HepG2 (cell line): Measurements from ENCODE around the gene BAIAP2L2. TPM values are rescaled to one million over a fixed set of nuclear protein-coding genes. Genes with fewer than 3 reads are reported as not detected.

Experiments
- EP300 ChIP-seq, 3 experiments: sonication (generic) in 1 of 3; formaldehyde crosslinking in 1 of 3; IDR thresholded peaks; 2 replicates each; pipeline versions ENCODE4 v1.5.1 to v1.6.1; 2011 to 2020; ENCODE audit warnings: low read depth in 2 of 3, low read length in 2 of 3, borderline replicate concordance in 1 of 3, improper control_type of control experiment in 1 of 3, mild to moderate bottlenecking in 1 of 3, missing genetic modification reagents in 1 of 3, moderate library complexity in 1 of 3
- HDAC6 ChIP-seq: fragments of 200-600 bp; sonication (generic); IDR thresholded peaks from 2 replicates; pipeline ENCODE4 v1.7.0; 2017; ENCODE audit warnings: mild to moderate bottlenecking, antibody characterized with exemption, low read length, low read depth
- KDM2A ChIP-seq: sonication (generic); formaldehyde crosslinking; IDR thresholded peaks from 2 replicates; pipeline ENCODE4 v1.4.0; 2020; ENCODE audit warnings: low read depth, missing genetic modification reagents, borderline replicate concordance
- NFAT5 ChIP-seq: sonication (generic); formaldehyde crosslinking; IDR thresholded peaks from 2 replicates; pipeline ENCODE4 v1.4.0; 2020; ENCODE audit warnings: missing genetic modification reagents
- RFX3 ChIP-seq: IDR thresholded peaks from 2 replicates; pipeline ENCODE4 v1.6.1; 2016; ENCODE audit warnings: missing biosample characterization, missing genetic modification reagents
- RFXAP ChIP-seq: sonication (generic); formaldehyde crosslinking; IDR thresholded peaks from 2 replicates; pipeline ENCODE4 v1.4.0; 2020; ENCODE audit warnings: missing genetic modification reagents, borderline replicate concordance
- SALL1 ChIP-seq: sonication (generic); formaldehyde crosslinking; IDR thresholded peaks from 2 replicates; pipeline ENCODE4 v1.8.0; 2022; ENCODE audit warnings: mild to moderate bottlenecking, missing genetic modification reagents
- SMYD3 ChIP-seq: sonication (generic); formaldehyde crosslinking; IDR thresholded peaks from 2 replicates; pipeline ENCODE4 v1.8.1; 2023; ENCODE audit warnings: mild to moderate bottlenecking, missing genetic modification reagents
- SOX5 ChIP-seq: IDR thresholded peaks from 2 replicates; pipeline ENCODE4 v1.6.1; 2016; ENCODE audit warnings: borderline replicate concordance
- SRF ChIP-seq: IDR thresholded peaks from 2 replicates; pipeline ENCODE4 v1.6.1; 2011; ENCODE audit warnings: mild to moderate bottlenecking, low read depth, low read length, moderate library complexity
- ZBTB4 ChIP-seq: sonication (generic); formaldehyde crosslinking; IDR thresholded peaks from 2 replicates; pipeline ENCODE4 v1.4.0; 2020; ENCODE audit warnings: missing genetic modification reagents, mild to moderate bottlenecking, borderline replicate concordance
- ZNF251 ChIP-seq: sonication (generic); formaldehyde crosslinking; IDR thresholded peaks from 2 replicates; pipeline ENCODE4 v1.9.0; 2021; ENCODE audit warnings: mild to moderate bottlenecking, missing genetic modification reagents
- ZNF3 ChIP-seq: IDR thresholded peaks from 2 replicates; pipeline ENCODE4 v1.7.0; 2017; ENCODE audit warnings: inconsistent platforms
- ZNF484 ChIP-seq: sonication (generic); formaldehyde crosslinking; IDR thresholded peaks from 2 replicates; pipeline ENCODE4 v1.5.1; 2020; ENCODE audit warnings: mild to moderate bottlenecking, low read depth, missing genetic modification reagents, borderline replicate concordance
- ZNF547 ChIP-seq: sonication (generic); formaldehyde crosslinking; IDR thresholded peaks from 2 replicates; pipeline ENCODE4 v1.5.1; 2020; ENCODE audit warnings: mild to moderate bottlenecking, missing genetic modification reagents
- ZNF782 ChIP-seq: sonication (generic); formaldehyde crosslinking; IDR thresholded peaks from 2 replicates; pipeline ENCODE4 v1.4.0; 2020; ENCODE audit warnings: missing genetic modification reagents, mild to moderate bottlenecking, borderline replicate concordance
- ZNF800 ChIP-seq: sonication (generic); formaldehyde crosslinking; IDR thresholded peaks from 2 replicates; pipeline ENCODE4 v1.4.0; 2020; ENCODE audit warnings: missing genetic modification reagents
- ZNF883 ChIP-seq: sonication (generic); formaldehyde crosslinking; IDR thresholded peaks from 2 replicates; pipeline ENCODE4 v1.5.1; 2020; ENCODE audit warnings: mild to moderate bottlenecking, missing genetic modification reagents; ENCODE audit errors: not compliant biosample characterization
- polyA plus RNA-seq, 8 experiments: library from polyadenylated mRNA; depleted of rRNA in 3 of 8; stranded (reverse) in 7 of 8; unstranded in 1 of 8; fragments of >200 nt; fragmentation: Illumina TruSeq in 4 of 8; extraction: Trizol in 4 of 8; gene quantifications; 2 replicates each; pipeline versions ENCODE4 v1.2.1 to v1.2.3, GENCODE V29; 2011 to 2016; ENCODE audit warnings: low read depth in 4 of 8, missing spikeins in 1 of 8, mixed read lengths in 1 of 8; ENCODE audit not compliant: insufficient read depth in 1 of 8
- total RNA-seq, 5 experiments: library from RNA; depleted of rRNA; stranded (reverse); fragments of >200 nt; fragmentation: Illumina TruSeq; extraction: Trizol; gene quantifications; 2 replicates each; pipeline ENCODE4 v1.2.3, GENCODE V29; 2016; ENCODE audit warnings: low read depth in 1 of 5

Gene BAIAP2L2
- total and polyA plus RNA-seq, 2 of the 13 experiments (the other 11 are each of a cell fraction or from before 2014, with no cell fraction given) = 4.4 to 7.5 TPM

- TF ChIP-seq NFAT5 (no peak), ZNF547 (CRISPR knock-in tag) (no peak), SMYD3 (CRISPR knock-in tag) (no peak), ZNF883 (no peak), EP300 (IDR thresholded peaks at IDR 0.05; ENCODE audit: low read depth in 2 of 2, low read length in 2 of 2) (peak in 1 of 2 experiments; percentile 47; a peak in 1 of 4 replicates), EP300 (CRISPR knock-in tag; IDR thresholded peaks at IDR 0.05; ENCODE audit: borderline replicate concordance) (no peak), SALL1 (CRISPR knock-in tag) (peak; percentile 57), ZBTB4 (CRISPR knock-in tag) (no peak), RFX3 (CRISPR knock-in tag) (no peak), ZNF782 (CRISPR knock-in tag) (no peak), ZNF3 (CRISPR knock-in tag) (no peak), KDM2A (CRISPR knock-in tag) (0 out of 2 replicates have a peak, but pooled peaks have one; percentile 45), RFXAP (CRISPR knock-in tag) (no peak), SOX5 (CRISPR knock-in tag) (peak; percentile 48; the same call in 1 of the 2 replicates), HDAC6 (no peak), ZNF484 (no peak), SRF (no peak), ZNF800 (CRISPR knock-in tag) (no peak), ZNF251 (CRISPR knock-in tag) (no peak)
Observed at GRCh38 chr22:38107692-38108515, 2.6 kb downstream of the BAIAP2L2 start (continued).
